ENCODE results near the gene DMD. TPM values are rescaled to one million over a fixed set of nuclear protein-coding genes. Genes with fewer than 3 reads are reported as not detected.

DMD gene
- total and polyA plus RNA-seq, 2 of the 13 experiments (the other 11 are each of a cell fraction or from before 2014, with no cell fraction given), result 17.6 to 25.9 TPM

DNA sequence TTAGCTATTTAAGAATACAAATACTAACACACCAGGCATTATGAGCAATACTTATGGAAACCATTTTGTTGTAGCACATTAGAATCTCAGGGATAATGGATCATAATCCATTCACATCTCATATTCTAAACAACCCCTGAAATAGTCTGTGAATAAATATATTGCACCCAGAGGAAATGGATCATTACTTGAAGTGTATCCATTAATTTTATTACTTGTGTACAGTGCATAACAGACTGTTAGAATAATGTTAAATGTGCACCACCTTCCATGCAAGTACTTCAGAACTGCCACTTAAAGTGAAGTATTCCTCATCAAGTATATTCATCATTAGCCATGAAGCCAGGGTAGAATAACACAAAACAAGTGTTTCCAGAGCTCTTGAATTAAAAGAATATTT lies 715.5 kb downstream of the DMD start:
- Histone ChIP-seq H3K27me3 (ENCODE audit: control insufficient read depth in 1 of 2, insufficient read depth in 2 of 2, low read length in 2 of 2) (no peaks in the 10 kb centered on the region), H3K36me3 (replicated peaks in 1 of 2; ENCODE audit: control insufficient read depth in 1 of 2, insufficient read depth in 2 of 2, low read length in 2 of 2) (no peaks in the 10 kb centered on the region), H2AFZ (ENCODE audit: low read length) (no peak overlapping the region), H3K27ac (ENCODE audit: extremely low read length, insufficient read depth, low read length) (no peak overlapping the region), H3K4me3 (replicated peaks in 1 of 3; ENCODE audit: insufficient read depth in 1 of 3, low read depth in 2 of 3, low read length in 3 of 3) (no peak overlapping the region), H3K4me2 (ENCODE audit: low read depth, low read length) (no peak overlapping the region), H3K4me1 (ENCODE audit: insufficient read depth, low read length) (no peaks in the 10 kb centered on the region), H3K9ac (ENCODE audit: insufficient read depth, low read depth, low read length) (no peak overlapping the region), H3K9me3 (ENCODE audit: low read length) (no peaks in the 10 kb centered on the region), H4K20me1 (ENCODE audit: insufficient read depth, low read length) (no peaks in the 10 kb centered on the region), H3K79me2 (ENCODE audit: insufficient read depth, low read length) (no peaks in the 10 kb centered on the region)
- ChIA-PET CTCF (ENCODE audit: low intra/inter-chr PET ratio, low total read pairs) (no interaction called here), POLR2A (no interaction called here)
- no peak for TF ChIP-seq ZNF33B (CRISPR knock-in tag; IDR thresholded peaks at IDR 0.05)
- TF ChIP-seq ZNF20 (CRISPR knock-in tag; IDR thresholded peaks at IDR 0.05), result no peak
- no peak for TF ChIP-seq ZNF768 (CRISPR knock-in tag; IDR thresholded peaks at IDR 0.05)
- TF ChIP-seq ERF (CRISPR knock-in tag; IDR thresholded peaks at IDR 0.05), result no peak
- TF ChIP-seq ZBTB38 (CRISPR knock-in tag; IDR thresholded peaks at IDR 0.05), result no peak
- TF ChIP-seq, protein P1, sequence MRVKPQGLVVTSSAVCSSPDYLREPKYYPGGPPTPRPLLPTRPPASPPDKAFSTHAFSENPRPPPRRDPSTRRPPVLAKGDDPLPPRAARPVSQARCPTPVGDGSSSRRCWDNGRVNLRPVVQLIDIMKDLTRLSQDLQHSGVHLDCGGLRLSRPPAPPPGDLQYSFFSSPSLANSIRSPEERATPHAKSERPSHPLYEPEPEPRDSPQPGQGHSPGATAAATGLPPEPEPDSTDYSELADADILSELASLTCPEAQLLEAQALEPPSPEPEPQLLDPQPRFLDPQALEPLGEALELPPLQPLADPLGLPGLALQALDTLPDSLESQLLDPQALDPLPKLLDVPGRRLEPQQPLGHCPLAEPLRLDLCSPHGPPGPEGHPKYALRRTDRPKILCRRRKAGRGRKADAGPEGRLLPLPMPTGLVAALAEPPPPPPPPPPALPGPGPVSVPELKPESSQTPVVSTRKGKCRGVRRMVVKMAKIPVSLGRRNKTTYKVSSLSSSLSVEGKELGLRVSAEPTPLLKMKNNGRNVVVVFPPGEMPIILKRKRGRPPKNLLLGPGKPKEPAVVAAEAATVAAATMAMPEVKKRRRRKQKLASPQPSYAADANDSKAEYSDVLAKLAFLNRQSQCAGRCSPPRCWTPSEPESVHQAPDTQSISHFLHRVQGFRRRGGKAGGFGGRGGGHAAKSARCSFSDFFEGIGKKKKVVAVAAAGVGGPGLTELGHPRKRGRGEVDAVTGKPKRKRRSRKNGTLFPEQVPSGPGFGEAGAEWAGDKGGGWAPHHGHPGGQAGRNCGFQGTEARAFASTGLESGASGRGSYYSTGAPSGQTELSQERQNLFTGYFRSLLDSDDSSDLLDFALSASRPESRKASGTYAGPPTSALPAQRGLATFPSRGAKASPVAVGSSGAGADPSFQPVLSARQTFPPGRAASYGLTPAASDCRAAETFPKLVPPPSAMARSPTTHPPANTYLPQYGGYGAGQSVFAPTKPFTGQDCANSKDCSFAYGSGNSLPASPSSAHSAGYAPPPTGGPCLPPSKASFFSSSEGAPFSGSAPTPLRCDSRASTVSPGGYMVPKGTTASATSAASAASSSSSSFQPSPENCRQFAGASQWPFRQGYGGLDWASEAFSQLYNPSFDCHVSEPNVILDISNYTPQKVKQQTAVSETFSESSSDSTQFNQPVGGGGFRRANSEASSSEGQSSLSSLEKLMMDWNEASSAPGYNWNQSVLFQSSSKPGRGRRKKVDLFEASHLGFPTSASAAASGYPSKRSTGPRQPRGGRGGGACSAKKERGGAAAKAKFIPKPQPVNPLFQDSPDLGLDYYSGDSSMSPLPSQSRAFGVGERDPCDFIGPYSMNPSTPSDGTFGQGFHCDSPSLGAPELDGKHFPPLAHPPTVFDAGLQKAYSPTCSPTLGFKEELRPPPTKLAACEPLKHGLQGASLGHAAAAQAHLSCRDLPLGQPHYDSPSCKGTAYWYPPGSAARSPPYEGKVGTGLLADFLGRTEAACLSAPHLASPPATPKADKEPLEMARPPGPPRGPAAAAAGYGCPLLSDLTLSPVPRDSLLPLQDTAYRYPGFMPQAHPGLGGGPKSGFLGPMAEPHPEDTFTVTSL (CRISPR knock-in tag; IDR thresholded peaks at IDR 0.05; ENCODE audit: borderline replicate concordance), result no peak
- no peak for TF ChIP-seq SMAD3 (CRISPR knock-in tag; IDR thresholded peaks at IDR 0.05)
- TF ChIP-seq SIN3A (IDR thresholded peaks at IDR 0.05; ENCODE audit: borderline replicate concordance, low read depth, low read length), result no peak
- no peak for TF ChIP-seq RARG (CRISPR knock-in tag; IDR thresholded peaks at IDR 0.05; ENCODE audit: low read depth)
- no peak for TF ChIP-seq KAT8 (CRISPR knock-in tag; IDR thresholded peaks at IDR 0.05)
- TF ChIP-seq, protein P2, sequence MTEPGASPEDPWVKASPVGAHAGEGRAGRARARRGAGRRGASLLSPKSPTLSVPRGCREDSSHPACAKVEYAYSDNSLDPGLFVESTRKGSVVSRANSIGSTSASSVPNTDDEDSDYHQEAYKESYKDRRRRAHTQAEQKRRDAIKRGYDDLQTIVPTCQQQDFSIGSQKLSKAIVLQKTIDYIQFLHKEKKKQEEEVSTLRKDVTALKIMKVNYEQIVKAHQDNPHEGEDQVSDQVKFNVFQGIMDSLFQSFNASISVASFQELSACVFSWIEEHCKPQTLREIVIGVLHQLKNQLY (CRISPR knock-in tag; IDR thresholded peaks at IDR 0.05), result no peak
- no peak for TF ChIP-seq SALL1 (CRISPR knock-in tag; IDR thresholded peaks at IDR 0.05)
- TF ChIP-seq CAMTA2 (CRISPR knock-in tag; IDR thresholded peaks at IDR 0.05; ENCODE audit: borderline replicate concordance), result no peak
- ATAC-seq (no peak), FAIRE-seq (no peak), DNase-seq (ENCODE audit: low spot score) (no peak)
- in situ Hi-C loops (cut with HindIII; ENCODE audit: extremely low pct_ligation_motif_present, low pct_unique_long_range_greater_than_20kb) (no loop called here), intact Hi-C loops (cut with micrococcal nuclease; ENCODE audit: unreplicated experiment) (no loop called here)
- no TSS peak for BruUV-seq (replicated peaks)

Data from HepG2 (cell line).